RPMI8226 (cell line): Measurements from ENCODE around the gene CPSF6.
"Not testable (repeated sequence)": the region's sequence is repeated elsewhere in the genome, so short reads cannot be mapped to it uniquely, and the experiment has no call there.

Experiments
- DNase-seq: peaks from one replicate; pipeline ENCODE4 v3.0.0-alpha.2; 2015

Gene CPSF6, protein sequence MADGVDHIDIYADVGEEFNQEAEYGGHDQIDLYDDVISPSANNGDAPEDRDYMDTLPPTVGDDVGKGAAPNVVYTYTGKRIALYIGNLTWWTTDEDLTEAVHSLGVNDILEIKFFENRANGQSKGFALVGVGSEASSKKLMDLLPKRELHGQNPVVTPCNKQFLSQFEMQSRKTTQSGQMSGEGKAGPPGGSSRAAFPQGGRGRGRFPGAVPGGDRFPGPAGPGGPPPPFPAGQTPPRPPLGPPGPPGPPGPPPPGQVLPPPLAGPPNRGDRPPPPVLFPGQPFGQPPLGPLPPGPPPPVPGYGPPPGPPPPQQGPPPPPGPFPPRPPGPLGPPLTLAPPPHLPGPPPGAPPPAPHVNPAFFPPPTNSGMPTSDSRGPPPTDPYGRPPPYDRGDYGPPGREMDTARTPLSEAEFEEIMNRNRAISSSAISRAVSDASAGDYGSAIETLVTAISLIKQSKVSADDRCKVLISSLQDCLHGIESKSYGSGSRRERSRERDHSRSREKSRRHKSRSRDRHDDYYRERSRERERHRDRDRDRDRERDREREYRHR

DNA sequence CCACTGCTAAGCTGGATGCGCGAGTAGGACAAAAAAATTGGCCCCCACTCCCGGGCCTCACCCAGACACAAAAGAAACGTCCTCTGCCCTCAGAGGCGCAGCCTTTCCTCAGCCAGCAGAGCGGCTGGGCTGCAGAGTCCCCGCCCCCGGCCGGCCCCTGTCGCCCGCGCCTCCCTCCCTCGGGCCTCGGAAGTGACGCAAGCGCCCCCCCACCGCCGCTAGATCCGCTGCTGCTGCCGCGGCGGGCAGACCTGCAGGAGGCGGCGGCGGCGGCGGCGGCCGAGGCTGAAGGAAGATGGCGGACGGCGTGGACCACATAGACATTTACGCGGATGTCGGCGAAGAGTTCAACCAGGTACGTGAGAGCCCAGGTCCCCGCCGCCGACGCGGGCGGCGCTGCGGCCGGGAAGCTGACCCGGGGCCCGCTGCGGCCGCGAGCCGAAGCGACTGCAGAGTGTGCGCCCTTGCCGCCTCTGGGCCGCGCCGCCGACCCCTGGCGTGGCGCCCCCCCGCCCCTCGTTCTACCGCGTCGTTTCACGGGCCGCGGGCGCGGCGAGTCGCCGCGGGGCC, at the start of gene CPSF6:
TSS of gene CPSF6 (plus strand) at position 218 of the 570 bp plus-strand sequence. CDS start at position 296, 78 bp downstream.
- DNase-seq = peak; percentile 96

DNA sequence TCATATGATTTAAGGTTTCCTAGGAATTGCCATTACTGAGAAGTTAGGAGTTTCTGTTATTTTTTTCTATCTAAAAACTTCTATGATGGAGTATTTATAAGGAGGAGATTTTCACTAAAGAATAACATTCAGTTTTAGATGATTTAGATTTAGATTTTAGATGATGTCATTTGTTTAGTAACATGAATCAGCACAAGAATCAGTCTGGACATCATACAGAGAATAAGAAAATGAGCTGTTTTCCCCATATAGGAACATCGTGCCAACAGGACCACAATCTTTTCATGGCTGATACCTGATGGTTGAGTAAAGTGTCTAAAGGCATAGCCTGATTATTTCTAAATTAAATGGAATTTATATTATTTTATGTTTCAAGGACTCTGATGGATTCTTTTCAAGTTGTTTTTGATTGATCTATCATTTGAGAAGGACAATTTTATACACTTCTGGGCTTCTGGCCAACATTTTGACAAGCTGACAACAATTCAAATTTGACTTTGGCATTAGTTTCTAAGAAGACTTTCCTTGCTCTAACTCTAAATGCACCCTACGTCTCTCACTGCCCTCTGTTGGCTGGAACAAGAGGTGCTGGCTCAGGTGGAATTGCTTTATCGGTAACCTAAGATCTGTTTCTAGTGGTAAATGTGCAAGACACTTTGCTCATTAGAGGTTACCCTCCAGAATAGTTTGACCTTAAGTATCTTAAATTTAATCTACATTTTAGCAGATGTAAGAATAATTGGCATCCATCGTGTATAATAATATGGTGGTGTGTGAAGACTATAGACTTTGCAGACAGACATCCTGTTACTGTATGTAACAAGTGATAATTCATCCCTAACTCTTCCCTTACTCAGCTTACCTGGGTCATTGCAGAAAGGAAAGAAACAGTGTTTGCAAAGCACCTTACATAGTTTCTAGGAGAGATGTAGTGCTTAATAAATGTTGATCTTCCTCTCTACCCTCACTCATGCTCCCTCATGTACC, 42.8 kb upstream of the CPSF6 start:
- DNase-seq = peak; percentile 10

DNA sequence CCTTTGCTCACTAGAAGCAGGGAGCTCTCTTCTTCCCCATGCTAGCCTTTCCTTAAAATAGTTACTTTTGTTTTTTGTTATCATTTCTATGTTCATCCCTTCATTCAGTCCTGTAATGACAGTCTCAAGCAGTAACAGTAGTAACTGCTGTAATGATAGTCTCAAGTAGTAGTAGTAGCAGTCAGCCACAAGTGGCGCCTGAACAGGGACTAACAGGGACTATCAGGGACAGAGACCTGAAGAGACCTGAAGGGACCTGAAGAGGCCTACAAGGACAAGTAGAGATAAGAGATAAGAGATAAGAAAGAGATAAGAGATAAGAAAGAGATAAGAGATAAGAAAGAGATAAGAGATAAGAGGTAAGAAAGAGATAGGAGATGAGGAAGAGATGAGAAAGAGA, 39.4 kb upstream of the CPSF6 start:
- DNase-seq = not testable (repeated sequence)

DNA sequence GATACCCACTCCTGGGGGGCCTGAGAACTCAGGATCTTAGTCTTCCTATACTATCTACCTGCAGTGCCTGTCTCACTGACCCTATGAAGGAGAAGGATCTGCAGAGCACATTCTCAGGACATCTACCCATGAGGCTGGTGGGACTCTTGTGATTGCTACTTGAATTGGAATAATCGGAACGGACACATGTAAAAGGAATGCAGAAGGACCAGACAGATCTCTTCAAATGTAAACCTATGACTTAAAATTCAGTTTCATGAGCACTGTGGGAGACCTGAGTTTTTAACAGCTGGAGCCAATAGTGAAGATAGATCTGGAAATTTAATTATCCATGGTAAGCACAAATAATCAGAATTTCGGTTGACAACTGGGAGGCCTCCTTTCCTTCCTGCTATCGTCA, 35.2 kb upstream of the CPSF6 start:
- no peak for DNase-seq

DNA sequence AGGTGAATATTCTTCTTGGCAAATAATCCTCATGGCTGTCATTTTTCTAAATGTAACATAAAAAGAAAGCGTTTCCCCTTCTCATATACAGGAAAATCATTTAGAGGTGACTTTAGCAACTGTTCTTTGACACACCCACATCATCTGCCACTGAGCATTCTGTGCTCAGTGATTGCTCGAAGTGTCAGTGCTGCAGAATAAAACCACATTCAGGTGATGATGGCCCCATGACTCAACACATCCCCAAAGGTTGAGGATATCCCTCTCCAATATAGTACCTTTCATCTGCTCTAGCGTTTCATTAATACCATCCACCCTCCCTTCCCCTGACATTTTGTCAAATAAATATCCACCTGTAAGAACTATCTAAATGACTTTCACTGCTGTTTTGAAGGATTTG, 28.7 kb upstream of the CPSF6 start:
- no peak for DNase-seq

DNA sequence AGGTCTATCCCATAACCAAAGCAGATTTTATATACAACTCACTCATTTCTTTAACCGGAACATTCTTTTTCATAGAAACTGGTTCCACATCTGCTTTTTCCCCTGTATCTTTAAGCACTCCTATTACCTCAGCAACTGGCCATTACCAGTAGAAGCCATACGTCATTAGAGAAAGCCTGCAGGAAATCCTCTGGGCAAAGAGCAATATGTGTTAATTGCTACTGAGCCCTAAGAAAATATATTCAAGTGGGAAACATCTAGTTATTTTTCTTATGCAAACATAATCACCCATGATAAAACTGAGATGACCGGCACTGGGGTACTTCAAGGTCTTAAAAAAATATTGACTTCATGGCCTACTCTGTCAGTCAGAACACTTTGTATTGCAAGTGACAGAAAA, 28.2 kb upstream of the CPSF6 start:
- no peak for DNase-seq

DNA sequence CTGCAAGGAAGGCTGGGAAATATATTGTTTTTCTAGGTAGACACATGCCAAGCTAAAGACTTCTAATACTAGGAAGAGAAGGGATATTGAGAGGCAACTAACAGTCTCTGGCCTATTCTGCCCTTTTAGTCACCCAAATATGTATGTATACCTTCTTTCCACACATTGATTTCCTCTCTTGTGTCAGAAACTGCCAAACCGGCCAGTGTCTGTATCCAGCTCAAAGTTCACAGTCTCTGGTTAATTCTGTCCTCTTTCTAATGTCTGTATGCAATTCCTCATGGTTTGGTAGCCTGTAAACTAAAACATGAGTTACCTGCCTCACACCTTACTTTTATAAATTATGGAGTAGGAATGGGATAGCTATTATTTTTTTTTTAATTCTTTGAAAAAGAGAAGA, 25.2 kb upstream of the CPSF6 start:
- DNase-seq = no peak

DNA sequence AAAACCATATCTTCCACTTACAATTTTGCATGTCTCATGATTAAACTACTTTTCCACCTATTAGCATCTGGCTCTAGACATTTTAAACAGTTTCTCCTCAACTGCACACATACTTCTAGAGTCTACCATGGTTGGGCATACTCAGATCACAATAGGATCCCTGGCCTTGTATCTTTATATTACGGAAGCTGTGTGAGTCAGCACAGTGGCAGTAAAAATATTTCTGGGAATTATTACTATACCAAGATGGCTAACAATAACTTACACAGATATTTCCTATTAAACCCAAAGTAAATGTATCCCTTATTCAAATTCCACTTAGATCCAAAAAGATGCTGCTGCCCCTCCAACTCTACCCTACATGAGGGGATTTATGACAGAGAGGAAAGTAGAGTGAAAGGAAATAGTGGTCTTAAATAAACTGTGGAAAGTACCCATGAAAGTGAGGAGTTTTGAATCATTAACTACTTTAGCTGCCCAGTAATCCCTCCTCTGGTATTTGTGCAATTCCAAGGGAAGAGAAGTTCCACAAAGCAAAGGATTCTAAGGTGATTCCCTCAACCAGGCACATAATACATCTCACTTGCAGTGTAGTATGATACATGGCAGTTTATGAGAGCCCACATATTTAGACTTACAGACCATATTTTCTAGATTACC, 14.0 kb upstream of the CPSF6 start:
- DNase-seq = no peak

DNA sequence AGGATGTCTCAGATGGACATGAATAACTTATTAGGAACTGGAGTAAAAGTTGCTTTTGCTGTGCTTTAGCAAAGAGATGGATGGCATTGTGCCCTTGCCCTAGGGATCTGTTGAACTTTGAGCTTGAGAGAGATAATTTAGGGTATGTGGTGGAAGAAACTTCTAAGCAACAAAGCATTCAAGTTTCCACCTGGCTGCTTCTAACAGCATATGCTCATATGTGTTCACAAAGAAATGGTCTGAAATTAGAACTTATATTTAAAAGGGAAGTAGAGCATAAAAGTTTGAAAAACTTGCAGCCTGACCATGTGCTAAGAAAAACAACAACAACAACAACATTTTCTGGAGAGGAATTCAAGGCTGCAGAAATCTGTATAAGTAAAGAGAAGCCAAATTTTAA, 7.9 kb upstream of the CPSF6 start:
- no peak for DNase-seq

DNA sequence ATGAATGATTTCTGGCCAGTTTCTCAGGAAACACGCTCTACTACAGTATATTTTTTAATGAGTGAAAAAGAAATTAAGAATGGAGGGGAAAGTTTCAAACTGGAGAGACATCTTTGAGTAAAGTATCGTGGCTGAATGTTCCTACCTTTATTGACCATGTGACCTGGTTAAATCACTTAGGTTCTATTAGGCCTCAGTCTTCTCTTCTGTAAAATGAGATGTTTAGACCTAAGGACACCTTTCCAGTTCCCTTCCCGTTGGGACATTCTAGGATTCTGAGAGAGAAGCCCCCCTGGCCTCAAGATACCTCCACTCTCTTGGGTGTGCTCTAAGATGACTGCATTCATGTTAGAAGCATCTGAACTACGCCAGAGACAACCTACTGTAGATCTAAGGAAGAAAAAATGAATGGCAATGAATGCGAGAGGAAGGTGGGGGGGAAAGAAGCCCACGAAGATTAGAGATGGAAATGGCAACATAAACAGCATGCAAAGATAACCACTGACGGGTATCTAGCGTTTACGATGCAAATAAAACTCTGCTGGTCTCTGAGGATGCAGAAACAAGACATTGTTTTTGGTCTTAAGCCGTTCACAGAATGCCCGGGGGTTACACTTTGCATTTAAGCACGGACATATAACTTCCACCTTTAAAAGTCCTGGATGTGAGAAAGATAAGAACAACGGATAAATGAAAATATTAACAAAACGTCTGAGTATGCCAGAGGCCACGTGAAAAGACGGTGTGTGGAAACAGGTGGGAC, 599 bp upstream of the CPSF6 start:
- no peak for DNase-seq

DNA sequence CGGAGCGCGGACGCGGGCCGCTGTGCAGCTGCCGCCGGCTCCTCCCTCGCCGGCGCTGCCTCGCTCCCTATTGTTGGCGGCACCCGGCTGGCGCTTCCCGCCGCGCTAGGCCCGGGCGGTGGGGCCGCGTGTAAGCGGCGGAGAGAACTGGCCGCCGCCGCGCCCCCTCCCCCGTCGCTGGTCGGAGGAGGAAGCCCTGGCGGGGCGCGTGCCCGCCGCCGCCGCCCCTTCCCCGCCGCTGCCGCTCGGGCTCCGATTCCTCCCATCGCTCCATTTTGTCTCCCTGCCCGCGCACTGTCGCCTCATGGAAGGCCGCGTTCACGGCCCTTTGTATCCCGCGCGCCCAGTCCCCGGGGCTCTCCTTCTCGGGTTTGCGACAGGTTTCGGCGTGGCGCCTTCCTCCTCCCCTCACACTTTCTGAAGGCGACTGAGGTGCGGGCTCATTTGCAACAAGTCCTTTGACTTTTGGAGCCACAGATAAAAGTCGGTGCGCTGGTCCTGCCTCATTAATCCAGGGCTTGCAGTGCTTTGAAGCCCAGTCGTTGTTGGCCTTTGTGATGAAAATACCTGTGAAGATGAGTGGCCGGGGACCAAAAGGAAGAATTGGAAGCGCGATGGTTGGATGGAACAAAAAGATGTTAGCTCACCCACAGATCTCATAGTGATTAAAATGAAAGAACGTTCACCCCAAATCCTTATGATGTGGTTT, 707 bp downstream of the CPSF6 start:
- peak; percentile 64 for DNase-seq

DNA sequence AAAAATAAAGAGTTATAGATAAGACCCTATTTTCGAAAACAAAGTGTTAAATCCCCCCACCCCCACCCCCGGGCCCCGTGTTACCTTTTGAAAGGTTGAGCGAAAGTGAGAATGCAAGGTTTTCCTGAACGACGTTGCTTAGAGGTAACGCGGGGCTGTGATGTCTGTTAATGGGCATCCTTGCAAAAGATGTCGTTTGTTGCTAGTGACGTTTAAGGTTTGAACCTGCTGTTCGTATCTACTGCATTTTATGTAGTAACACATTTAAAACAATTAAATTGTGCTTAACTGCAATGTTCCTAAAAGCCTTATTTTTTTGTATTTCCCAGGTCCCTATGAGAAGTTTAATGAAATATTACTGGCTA, 1.2 kb downstream of the CPSF6 start:
- peak; percentile 49 for DNase-seq

DNA sequence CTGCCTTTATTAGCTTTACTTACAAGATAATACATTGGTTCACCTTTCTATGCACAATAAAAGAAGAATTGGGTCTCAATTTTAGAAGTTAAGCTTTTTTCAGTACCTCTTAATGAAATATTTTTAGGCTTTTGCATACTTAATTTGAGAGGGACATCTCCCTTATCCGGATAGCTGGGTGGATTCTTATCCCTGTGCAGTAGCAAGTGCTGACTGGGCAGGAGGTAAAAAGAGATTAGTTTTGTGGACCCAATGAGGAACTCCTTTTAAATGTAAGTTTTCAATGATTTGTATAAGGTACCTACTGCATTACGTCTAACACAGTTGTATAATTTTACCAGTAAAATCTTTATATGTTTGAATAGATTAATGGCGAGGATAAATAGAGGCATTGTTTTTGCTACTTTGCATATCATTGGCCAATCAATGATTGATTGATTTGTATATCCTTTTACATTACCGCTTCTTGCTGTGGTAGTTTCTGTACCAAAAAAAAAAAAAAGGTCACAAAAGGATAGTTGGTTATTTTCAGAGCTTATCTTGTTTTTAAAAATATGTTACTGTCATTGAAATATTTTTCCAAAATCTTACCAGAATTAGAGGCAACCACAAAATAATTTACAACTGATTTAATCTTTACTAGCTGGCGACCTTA, 2.2 kb downstream of the CPSF6 start:
- DNase-seq = no peak

DNA sequence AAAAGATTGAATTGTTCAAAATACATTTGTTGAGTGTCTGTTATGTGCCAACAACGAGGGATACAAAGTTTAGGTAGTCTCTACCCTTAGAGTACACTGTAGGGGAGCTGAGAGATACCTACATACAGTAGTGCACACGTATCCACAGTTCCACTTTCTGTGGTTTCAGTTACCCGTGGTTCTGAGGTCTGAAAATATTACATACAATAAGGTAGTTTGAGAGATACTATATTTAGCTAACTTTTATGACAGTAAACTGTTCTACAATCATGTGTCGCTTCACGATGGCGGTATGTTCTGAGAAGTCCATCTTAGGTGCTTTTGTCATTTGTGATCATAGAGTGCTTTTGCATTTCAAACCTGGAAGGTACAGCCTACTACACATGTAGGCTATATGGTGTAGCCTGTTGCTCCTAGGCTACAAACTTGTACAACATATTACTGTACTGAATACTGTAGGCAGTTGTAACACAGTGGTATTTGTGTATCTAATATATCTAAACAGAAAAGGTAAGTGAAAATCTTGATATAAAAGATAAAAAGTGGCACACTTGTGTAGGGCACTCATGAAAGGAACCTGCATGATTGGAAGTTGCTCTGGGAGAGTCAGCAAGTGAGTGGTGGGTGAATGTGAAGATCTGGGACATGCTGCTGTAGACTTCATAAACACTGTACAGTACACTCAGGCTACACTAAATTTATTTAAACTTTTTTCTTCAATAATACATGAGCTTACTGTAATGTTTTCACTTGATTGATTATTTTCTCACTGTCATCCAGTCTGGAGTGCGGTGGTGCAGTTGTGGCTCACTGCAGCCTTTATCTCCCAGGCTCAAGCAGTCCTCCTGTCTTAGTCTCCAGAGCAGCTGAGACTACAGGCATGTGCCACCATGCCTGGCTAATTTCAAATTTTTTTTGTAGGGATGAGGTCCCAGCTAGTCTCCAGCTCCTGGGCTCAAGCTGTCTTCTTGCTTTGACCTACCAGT, 4.0 kb downstream of the CPSF6 start:
- DNase-seq = peak; percentile 9

DNA sequence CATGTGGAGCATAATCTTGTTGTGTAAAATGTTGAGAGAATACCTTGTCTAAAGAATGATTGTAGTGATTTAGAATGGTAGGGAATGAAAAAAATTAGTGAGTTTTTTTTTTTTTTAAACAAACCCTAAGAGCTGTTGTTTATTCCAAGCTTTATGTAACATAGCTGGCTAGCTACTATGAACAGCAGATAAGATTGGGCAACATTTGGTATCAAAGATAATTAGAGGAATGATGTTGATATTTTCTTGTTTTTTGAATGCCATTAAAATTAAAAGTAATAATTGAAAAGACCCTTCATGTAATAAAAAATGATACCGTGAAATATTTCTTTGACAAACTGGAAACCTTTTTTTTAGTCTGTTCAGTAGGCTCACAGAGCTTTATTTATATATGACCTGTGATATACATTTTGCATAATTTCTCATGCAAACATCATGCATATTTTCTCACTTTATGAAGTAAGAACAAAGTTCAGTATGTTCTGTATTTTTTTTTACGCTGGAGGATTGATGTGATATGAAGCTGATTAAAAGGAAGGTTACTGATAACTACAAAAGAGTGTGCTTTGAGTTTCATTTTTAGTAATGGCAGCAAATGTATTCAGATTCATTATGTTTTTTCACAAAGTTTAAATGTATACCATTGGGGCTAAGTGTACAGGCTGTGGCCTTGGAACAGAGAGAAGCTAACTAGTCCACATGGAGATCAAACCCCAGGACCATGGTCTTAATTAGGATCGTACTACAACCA, 8.1 kb downstream of the CPSF6 start:
- DNase-seq = no peak

DNA sequence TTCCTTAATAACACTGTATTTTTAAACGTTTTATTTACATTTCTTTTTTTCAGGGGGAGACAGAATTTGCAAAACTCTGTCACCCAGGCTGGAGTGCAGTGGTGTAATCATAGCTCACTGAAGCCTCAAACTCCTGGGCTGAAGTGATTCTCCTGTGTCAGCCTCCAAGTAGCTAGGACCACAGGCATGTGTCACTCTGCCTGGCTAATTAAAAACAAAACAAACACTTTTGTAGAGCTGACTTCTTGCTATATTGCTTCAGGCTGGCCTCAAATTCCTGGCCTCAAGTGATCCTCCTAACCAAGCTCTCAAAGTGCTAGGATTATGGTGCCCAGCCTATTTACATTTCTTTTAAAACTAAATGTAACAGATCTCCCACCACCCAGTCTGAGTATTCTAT, 12.7 kb downstream of the CPSF6 start:
- DNase-seq = no peak

DNA sequence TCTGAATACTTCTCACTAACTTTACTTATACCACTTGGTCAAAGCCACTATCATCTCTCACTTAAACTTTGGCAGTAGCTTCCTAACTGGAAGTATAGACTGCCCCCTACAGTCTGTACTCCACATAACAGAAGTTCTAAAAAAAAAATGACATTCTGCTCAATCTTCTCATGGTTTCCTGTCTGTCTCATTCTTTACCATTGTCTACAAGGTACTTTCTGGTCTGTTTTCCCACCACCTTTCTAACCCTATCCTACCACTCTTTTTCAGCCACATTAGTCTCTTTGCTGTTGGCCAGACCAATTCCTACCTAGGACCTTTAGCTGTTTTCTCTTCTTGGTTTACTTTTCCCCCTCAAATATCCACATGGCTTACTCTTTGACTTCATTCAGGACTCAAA, 14.7 kb downstream of the CPSF6 start:
- peak; percentile 53 for DNase-seq

DNA sequence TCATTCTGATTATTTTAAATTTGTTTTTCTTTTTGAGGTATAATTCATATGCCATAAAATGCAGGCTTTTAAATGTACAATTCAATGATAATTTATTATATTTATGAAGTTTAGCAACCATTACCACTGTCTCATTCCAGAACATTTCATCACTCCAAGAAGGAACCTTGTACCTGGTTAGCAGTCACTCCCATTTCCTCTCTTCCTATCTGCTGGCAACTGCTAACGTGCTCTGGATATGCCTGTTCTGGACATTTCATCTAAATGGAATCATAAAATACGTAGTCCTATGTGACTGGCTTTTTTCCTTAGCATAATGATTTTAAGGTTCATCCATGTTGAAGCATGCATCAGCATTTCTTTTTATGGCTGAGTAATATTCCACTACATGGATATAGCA, 15.5 kb downstream of the CPSF6 start:
- no peak for DNase-seq

DNA sequence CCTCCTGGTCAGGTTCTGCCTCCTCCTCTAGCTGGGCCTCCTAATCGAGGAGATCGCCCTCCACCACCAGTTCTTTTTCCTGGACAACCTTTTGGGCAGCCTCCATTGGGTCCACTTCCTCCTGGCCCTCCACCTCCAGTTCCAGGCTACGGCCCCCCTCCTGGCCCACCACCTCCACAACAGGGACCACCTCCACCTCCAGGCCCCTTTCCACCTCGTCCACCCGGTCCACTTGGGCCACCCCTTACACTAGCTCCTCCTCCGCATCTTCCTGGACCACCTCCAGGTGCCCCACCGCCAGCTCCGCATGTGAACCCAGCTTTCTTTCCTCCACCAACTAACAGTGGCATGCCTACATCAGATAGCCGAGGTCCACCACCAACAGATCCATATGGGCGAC, 19.3 kb downstream of the CPSF6 start:
- DNase-seq = no peak
